HG03457 (cell line): ENCODE measurements around the gene OR2F1.

Source experiments
- ATAC-seq: cut with Tn5 transposase; IDR thresholded peaks from one replicate; pipeline ENCODE4 v1.9.1; 2021; ENCODE audit warnings: moderate number of reproducible peaks; ENCODE audit not compliant: unreplicated experiment

Gene OR2F1, protein sequence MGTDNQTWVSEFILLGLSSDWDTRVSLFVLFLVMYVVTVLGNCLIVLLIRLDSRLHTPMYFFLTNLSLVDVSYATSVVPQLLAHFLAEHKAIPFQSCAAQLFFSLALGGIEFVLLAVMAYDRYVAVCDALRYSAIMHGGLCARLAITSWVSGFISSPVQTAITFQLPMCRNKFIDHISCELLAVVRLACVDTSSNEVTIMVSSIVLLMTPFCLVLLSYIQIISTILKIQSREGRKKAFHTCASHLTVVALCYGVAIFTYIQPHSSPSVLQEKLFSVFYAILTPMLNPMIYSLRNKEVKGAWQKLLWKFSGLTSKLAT

GRCh38 chr7:143954544-143954943 is at the start of gene OR2F1:
Gene OR2F1 (plus strand): TSS chr7:143954844. CDS start chr7:143959971, 5,127 bp downstream.
- ATAC-seq: no peak

DNA sequence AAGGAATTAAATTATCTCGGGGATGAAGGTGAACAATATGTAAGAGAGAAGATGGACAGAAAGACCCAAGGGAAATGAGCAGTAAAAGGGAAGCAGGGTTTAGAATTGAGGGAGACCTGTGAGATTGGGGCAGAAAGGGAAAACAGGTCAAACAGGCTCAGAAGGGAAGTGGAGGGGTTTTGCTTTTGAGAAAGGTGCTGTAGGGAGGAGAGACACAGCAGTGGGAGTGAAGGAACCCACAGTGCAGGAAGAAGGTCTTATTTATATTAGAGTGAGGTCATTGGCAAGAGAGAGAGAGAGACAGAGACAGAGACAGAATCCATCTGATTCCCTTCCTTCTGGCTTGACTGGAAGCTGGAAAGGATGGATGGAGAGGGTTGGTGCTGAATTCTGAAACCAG is 49.1 kb upstream of the OR2F1 start:
- ATAC-seq: no peak

DNA sequence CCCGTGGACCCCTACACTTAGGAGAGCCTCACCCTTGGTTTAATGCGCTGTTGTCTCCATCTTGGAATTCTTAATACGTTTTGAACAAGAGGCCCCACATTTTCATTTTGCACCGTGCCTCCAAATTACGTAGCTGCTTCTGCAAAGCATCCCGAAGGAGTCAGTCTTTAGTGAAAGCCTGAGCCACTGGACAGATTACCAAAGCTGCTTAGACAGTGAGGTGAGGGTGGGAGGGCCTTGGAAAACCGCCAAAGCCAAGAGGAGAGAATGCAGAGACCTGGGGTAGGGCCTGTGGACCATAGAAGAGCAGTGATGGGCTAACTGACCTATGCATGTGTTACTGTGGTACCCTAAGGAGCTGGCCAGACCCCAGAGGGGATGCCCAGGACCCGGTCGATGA is 48.5 kb upstream of the OR2F1 start:
- no peak for ATAC-seq

- ATAC-seq: no peak
Observed at GRCh38 chr7:143906895-143907294, 47.7 kb upstream of the OR2F1 start.

DNA sequence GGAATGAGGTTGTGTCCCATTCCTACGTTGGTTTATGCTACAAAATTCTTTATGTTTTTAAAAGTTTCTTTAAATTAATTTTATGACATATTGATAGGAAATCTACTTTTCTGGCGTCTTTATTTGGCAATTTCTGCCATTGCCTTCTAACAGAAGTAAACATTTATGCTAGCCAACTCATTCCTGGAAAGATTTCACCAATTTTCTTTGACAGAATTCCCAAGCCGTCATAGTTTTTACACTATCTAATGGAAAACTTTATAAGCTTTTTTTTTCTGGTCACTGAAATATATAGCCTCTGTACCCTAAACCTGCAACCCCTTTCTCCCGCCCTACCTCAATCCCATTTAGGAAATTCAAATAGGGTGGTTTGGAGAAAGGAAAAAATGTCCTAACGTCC is 46.5 kb upstream of the OR2F1 start:
- no peak for ATAC-seq

GRCh38 chr7:143909863-143910262 is 44.8 kb upstream of the OR2F1 start:
- ATAC-seq: no peak

- ATAC-seq: no peak
Observed at GRCh38 chr7:143910473-143911248, 44.0 kb upstream of the OR2F1 start.

DNA sequence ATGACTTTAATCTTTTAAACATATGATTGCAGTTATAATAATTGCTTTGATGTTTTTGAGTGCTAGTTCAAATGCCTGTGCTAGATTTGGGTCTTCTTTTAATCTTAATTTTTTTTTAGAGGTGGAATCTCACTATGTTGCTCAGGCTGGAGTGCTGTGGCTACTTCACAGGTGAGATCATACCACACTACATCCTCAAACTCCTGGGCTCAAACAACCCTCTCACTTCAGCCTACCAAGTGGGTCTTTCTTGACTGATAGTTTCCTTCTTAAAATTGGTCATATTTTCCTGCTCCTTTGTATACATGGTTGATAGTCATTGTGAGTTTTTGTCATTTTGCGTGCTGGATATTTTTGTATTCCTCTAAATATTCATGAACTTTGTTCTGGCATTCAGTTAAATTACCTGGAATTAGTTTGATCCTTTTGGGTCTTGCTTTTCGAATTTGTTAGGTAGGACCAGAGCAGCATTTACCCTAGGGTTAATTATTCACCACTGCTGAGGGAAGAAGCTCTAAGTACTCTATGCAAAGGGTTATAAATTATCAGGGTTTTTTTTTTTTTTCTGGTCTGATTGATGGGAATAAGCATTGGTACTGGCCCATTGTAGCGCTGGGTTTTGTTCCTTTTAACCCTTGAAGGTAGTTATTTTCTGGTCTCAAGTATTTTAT is 40.6 kb upstream of the OR2F1 start:
- ATAC-seq: no peak

GRCh38 chr7:143914938-143915652 is 39.5 kb upstream of the OR2F1 start:
- ATAC-seq: no peak

DNA sequence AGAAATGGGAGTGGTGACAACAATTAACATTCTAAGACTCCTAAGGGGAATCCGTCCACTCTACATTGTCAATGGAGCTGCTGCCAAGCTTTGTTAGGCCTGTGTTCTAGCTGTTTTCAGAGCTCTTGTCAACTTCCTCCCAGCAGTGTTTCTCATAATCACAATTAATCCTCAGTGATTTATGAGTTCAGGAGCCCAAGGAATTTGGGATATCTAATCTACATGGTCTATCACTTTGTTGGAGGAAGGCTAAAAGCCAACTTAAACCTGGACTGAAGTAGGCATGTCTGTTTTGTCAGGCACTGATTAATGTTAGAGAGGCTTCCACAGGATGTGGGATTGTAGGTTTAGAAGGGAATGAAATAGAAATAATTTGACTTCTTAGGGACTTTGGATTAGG is 29.8 kb upstream of the OR2F1 start:
- ATAC-seq: no peak

GRCh38 chr7:143929224-143929920 is 25.3 kb upstream of the OR2F1 start:
- no peak for ATAC-seq

- ATAC-seq: no peak
Observed at GRCh38 chr7:143931739-143932138, 22.9 kb upstream of the OR2F1 start.

DNA sequence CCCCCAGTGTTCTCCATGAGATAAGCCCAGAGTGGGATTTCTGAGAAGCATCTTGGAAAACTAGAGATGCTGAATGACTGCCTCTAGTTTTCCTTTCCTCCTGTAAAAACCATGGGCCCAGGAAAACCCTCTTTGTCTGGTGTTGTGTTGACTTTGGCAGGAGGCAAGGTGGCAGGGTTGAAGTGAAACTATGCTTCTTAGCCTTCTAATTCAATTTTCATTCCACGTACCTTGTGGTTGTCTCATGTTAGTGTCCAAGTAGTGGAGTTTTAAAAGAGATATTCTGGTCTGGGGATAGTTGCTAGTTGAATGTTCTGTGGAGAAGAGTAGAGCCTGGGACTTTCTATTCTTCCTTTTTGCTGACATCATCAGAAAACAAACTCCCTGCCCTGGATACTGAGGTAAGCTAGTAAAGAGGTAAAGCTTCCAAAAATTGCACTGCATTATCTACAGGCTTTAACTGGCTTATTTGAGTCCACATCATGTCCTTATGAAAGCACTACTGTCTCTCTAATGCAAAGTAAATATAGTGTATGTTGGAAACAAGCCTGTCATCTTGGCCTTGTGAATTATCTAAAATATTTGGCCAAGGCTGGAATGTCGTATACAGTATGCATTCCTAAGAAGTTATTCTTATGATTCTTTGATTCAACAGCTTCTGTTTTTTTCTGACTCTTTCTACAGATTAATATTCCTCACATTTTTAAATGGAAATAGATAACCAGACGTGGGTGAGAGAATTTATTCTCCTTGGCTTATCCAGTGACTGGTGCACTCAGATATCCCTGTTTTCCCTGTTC is 19.9 kb upstream of the OR2F1 start, which contains the start of gene OR2F2:
Gene OR2F2 (plus strand): TSS at position 708 of the 800 bp plus-strand sequence. CDS start 0 bp downstream, at position 708.
- no peak for ATAC-seq

DNA sequence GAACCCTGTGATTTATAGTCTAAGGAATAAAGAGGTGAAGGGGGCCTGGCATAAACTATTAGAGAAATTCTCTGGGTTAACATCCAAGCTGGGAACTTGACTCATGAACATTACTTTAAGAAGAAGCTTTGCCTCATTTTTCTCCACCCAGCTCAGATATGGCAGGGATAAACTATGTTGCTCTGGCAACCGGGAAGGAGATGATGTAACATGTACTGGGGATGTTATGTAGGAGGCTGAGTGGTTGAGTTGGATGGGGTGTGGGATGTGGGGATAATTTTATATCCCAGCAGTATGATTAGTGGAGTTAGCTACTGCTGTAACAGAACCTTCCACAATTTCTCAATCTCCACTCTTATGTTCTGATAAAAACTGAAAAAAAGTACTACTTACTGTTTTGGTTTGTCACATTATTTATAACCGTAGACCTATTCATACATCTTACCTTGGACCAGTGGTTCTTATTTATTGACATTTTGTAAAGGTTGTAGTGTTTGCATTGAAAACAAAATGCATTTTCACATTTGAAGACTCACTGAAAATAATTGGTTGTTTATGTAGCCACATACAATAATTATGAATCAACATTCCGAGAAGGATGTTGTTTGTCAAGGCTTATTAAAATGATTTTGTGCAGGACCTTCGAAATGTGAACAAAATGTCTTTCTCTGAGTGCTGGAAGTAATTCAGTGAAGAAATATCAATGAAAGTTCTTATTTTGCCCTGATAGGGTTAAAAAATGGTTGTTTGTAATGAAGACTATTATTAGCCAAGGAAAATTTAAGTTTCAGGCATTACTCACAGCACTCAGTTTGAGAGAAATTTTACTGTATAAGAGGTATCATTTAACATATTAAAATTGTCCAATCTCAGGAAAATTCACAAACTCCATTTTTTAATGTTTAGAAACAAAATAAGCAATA is 18.3 kb upstream of the OR2F1 start:
- ATAC-seq: no peak

DNA sequence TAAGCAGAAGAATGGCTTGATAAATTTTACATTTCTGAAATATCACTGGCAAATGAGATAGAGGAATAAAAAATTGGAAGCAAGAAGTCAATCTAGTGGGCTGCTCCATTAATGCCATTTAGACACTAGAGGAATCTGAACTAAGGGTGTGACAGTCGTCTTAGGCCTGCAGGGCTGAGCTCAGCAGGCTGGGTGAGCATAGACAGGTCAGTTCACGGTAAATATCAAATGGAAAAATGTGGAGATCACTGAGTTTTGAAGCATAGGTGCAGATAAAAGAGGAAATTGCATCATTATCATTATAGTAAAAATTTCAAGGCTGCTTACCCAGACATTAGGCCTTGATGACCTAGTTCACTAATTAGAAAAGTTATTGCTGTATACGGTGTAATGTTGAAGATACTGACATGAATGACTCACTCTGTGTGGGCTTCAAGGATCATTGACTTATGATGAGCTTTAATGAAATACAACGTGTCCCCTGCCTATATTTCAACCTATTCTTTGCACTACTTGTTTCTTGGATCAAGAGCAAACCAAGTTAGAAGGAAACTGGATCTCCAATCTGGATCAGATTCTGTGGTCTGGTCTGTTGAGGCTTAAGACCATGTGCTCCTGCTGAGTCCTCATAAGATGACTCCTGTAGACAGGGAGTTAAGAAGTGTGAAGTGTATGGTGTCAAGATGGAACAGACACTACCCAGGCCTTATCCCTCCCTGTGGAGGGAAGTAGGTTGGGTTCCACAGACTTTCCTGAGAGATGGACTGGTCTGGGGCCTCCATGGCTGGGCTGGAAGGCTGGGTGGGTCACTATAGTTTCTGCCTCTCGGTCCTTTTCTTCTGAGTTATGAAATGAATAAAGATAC is 16.0 kb upstream of the OR2F1 start:
- no peak for ATAC-seq

DNA sequence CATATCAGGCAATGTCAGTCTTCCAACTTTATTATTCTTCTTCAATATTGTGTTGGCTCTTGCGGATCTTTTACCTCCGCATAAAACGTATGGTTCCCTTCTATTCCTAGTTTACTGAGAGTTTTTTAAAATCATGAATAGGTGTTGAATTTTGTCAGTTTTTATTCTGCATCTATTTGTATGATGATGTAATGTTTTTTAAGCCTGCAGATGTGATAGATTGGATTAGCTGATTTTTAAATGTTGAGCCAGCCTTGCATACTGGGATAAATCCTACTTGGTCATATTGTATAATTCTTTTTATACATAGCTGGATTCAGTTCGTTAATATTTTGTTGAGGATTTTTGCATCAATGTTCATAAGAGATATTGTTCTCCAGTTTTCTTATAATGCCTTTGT is 9.2 kb upstream of the OR2F1 start:
- ATAC-seq: no peak

DNA sequence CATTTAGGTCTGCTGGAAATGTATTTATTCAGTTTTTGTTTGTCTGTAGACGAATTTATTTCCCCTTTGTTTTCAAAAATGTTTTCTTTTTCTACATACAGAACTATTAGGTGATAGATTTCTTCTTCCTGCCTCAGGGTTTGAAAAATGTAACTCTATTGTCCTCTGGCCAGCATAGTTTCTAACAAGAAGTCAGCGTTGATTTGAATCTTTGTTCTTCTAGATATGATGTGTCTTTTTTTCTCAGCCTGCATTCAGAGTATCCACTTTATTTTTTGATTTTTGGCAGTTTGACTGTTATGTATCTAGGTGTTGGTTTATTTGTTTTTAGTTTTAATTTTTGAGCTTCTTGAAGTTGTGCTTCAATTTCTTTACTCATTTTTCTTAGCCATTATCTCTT is 7.5 kb upstream of the OR2F1 start:
- no peak for ATAC-seq

DNA sequence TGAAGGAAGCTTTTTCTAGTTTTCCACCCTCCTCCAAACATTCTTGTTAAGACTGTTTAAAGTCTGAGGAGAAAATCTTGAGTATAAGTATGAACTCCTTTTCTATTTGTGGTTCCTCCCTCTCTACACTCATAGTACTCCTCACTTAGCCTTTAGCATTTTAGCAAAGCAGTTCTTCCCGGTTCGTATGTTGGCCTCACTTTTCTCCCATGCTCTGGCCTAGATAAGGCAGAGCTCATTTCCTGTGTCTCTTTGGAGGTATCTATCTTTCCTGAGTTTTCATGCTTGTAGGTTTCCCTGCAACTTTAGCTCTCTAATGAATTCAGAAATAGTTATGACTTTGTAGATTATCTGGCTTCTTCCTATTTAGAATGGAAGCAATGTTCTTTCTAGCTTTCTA is 5.9 kb upstream of the OR2F1 start:
- ATAC-seq: no peak
